Type B pancreatic cell (in vitro differentiated cells): ENCODE results near the gene LRRC8D. TPM values are rescaled to one million over a fixed set of nuclear protein-coding genes. Genes with fewer than 3 reads are reported as not detected.

Experiments
- DNase-seq: peaks from one replicate; pipeline ENCODE4 v3.0.0; 2021; ENCODE audit warnings: mixed read lengths; ENCODE audit not compliant: unreplicated experiment; ENCODE audit errors: extremely low spot score
- H3K27ac Mint-ChIP-seq: 2 replicates; pipeline ENCODE4 v1.8.0; 2021; ENCODE audit warnings: mild to moderate bottlenecking, mixed read lengths
- H3K27me3 Mint-ChIP-seq: 2 replicates; pipeline ENCODE4 v1.8.0; 2021; ENCODE audit warnings: mixed read lengths
- H3K36me3 Mint-ChIP-seq: 2 replicates; pipeline ENCODE4 v1.8.0; 2021; ENCODE audit warnings: mixed read lengths
- H3K4me1 Mint-ChIP-seq: one replicate; pipeline ENCODE4 v1.8.0; 2021; ENCODE audit warnings: mixed read lengths; ENCODE audit not compliant: unreplicated experiment
- H3K4me3 Mint-ChIP-seq: 2 replicates; pipeline ENCODE4 v1.8.0; 2021; ENCODE audit warnings: mild to moderate bottlenecking, mixed read lengths
- H3K9me3 Mint-ChIP-seq: 2 replicates; pipeline ENCODE4 v1.8.0; 2021; ENCODE audit warnings: mixed read lengths
- total RNA-seq: library from RNA; stranded (reverse); gene quantifications from 2 replicates; pipeline ENCODE4 v1.2.1, GENCODE V29; 2021; ENCODE audit warnings: low replicate concordance
- TF ChIP-seq, protein P1 (sequence below): fragments of 200-600 bp; sonication (generic); conservative IDR thresholded peaks from 2 replicates; pipeline ENCODE4 v1.5.0; 2021; ENCODE audit warnings: antibody characterized with exemption, mild to moderate bottlenecking

Gene LRRC8D
- total RNA-seq, 1 donor from 2014 or later, result 31.1 TPM

DNA sequence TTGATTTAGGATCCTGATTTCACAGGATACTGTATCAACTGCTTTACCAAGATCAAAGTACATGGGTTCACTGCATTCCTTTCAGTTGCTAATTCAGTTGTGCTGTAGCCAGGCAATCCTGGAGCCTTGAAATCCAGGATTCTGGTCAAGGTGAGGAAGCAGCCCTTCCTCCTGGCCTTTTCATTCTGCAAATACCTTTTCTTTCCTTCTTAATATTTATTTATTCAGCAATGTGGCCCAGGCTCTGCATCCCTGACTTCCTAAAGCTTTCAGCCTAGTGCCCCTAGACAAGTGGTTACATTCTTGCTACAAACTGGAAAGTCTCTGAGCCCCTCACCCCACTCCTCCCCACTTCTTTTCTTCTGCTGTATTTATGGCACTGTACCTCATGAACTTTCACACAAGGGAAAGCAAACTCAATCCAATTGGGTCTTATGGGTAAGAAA is 16.2 kb downstream of the LRRC8D start:
- Mint-ChIP-seq H3K27me3 (no peaks in the 10 kb centered on the region), H3K9me3 (no peaks in the 10 kb centered on the region), H3K4me1 (peaks cover 55% of the 10 kb centered on the region), H3K27ac (peak overlapping the region; percentile 21), H3K36me3 (peaks cover 4% of the 10 kb centered on the region), H3K4me3 (peak overlapping the region; percentile 26)
- TF ChIP-seq, protein P1, sequence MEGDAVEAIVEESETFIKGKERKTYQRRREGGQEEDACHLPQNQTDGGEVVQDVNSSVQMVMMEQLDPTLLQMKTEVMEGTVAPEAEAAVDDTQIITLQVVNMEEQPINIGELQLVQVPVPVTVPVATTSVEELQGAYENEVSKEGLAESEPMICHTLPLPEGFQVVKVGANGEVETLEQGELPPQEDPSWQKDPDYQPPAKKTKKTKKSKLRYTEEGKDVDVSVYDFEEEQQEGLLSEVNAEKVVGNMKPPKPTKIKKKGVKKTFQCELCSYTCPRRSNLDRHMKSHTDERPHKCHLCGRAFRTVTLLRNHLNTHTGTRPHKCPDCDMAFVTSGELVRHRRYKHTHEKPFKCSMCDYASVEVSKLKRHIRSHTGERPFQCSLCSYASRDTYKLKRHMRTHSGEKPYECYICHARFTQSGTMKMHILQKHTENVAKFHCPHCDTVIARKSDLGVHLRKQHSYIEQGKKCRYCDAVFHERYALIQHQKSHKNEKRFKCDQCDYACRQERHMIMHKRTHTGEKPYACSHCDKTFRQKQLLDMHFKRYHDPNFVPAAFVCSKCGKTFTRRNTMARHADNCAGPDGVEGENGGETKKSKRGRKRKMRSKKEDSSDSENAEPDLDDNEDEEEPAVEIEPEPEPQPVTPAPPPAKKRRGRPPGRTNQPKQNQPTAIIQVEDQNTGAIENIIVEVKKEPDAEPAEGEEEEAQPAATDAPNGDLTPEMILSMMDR, result no peak
- no peak for DNase-seq

DNA sequence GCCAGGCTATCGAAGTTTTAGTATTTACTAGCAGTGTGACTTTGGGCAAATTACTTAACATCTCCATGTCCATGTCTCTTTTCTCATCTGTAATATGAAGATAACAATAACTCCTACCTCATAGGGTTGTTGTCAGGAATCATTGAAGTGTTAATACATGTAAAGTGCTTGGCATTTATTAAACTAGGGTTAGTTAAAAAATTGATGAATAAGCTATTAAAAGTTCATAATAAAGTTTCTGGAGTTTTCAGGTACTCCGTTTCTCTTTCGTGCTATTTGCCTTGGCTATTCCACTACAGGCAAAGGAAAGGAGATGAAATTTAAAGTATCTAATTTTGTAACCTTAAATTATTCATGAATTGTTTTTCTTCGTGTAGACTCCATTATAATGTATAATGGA is 16.7 kb downstream of the LRRC8D start:
- H3K27ac Mint-ChIP-seq, result no peak overlapping the region
- no peaks in the 10 kb centered on the region for H3K9me3 Mint-ChIP-seq
- no peak for DNase-seq
- TF ChIP-seq, protein P1, result no peak
- H3K36me3 Mint-ChIP-seq, result peaks cover 4% of the 10 kb centered on the region
- no peak overlapping the region for H3K4me3 Mint-ChIP-seq
- H3K27me3 Mint-ChIP-seq, result no peaks in the 10 kb centered on the region
- H3K4me1 Mint-ChIP-seq, result peaks cover 55% of the 10 kb centered on the region

DNA sequence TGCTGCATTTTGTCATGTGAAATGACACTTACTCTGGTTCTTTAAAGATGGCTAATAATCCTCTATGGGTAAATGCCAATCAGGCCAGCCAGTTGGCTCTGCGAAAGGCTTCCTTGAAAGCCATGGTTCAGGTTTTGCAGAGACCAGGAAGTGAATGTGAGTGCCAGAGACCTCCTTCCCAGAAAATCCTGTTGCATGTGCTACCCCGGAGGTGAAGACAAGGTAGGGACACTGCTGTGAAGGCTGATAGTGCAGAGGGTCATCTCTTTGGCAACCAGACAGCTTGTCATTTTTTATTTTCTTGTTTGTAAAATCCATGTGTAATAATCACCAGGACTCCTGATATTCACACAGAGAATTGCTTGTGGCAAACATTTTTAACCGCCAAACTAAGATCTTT is 18.7 kb downstream of the LRRC8D start:
- Mint-ChIP-seq H3K27me3 (no peaks in the 10 kb centered on the region), H3K4me1 (peaks cover 55% of the 10 kb centered on the region), H3K27ac (no peak overlapping the region), H3K36me3 (peaks cover 8% of the 10 kb centered on the region), H3K9me3 (no peaks in the 10 kb centered on the region), H3K4me3 (no peak overlapping the region)
- TF ChIP-seq, protein P1, result no peak
- DNase-seq, result no peak

DNA sequence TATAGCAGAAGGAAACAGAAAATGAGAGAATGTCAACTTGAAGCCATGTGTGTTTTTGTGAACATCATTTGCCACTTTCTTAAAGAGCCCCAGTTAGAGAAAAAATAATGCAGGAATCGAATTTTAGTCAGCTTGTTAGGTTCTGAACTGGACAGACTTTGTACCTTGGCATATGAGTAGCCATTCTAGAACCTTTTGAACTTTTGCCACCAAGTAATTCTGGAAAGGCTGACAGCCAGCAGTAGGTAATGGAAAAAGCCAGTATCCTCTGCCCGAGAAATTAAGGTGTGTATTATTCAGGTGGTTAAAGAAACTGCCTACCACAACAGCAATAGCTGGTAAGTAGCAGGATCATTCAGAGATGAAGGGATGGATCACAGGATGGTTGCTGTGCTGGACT is 20.7 kb downstream of the LRRC8D start:
- Mint-ChIP-seq H3K27ac (no peak overlapping the region), H3K9me3 (no peaks in the 10 kb centered on the region), H3K27me3 (no peaks in the 10 kb centered on the region), H3K4me1 (peaks cover 43% of the 10 kb centered on the region), H3K36me3 (peaks cover 22% of the 10 kb centered on the region), H3K4me3 (peak overlapping the region; percentile 41)
- no peak for DNase-seq
- TF ChIP-seq, protein P1, result no peak

DNA sequence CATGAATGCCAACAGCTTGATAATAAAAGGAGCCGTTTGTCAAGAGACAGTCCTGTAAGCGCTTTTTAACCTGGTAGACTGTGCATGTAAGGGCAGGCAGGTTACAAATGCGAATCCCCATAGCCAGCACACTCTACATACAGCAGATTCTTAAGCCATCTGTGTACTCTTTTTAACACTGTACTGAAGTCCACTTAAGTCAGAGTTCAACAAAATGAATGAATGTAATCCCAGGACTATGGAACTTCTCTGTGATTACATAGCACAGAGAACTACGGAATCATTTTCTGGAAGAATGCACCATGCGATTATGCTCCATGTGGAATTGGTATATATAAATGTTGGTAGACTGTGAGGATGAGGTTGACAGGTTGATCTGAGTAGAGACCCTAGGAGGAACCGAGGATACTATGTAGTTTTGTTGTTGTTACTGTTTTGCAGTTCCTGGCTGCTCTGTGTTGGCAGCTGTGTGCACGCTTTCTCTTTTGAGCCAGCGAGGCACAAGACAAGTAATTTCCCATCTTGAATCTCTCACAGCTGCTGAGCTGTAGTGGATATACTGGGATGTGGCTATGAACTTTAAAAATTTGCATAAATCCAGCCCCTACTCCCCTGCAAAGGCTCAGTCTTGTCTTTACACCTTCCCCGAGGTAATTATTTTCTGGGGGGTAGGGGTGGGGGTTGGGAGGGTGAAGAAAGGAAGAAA is 21.9 kb downstream of the LRRC8D start:
- no peak for DNase-seq
- peaks cover 34% of the 10 kb centered on the region for H3K4me1 Mint-ChIP-seq
- peak overlapping the region; percentile 88 for H3K27ac Mint-ChIP-seq
- H3K9me3 Mint-ChIP-seq, result no peaks in the 10 kb centered on the region
- H3K27me3 Mint-ChIP-seq, result no peaks in the 10 kb centered on the region
- TF ChIP-seq, protein P1, result no peak
- peak overlapping the region; percentile 89 for H3K4me3 Mint-ChIP-seq
- peaks cover 24% of the 10 kb centered on the region for H3K36me3 Mint-ChIP-seq
